K562 (cell line): ENCODE data around the gene DDOST. TPM values are rescaled to one million over a fixed set of nuclear protein-coding genes. Genes with fewer than 3 reads are reported as not detected.

Experiments
- HNRNPH1 ChIP-seq: fragments of 200-400 bp; formaldehyde crosslinking; optimal IDR thresholded peaks from 2 replicates; pipeline ENCODE3; 2017; ENCODE audit warnings: low read depth, mild to moderate bottlenecking, low read length, moderate library complexity
- MTA3 ChIP-seq: fragments of 450-650 bp; formaldehyde crosslinking; IDR thresholded peaks from 2 replicates; pipeline ENCODE4 v1.6.1; 2017; ENCODE audit warnings: mild to moderate bottlenecking, borderline replicate concordance
- MYC ChIP-seq, 2 experiments: fragments of 250-450 bp in 1 of 2; sonication (Bioruptor Pico) in 1 of 2; IDR thresholded peaks; 2 replicates each; pipeline versions ENCODE4 v1.5.1 to v1.6.1; 2012 to 2021; ENCODE audit warnings: low read depth in 2 of 2, borderline replicate concordance in 1 of 2, improper control_type of control experiment in 1 of 2, low read length in 1 of 2, mild to moderate bottlenecking in 1 of 2, moderate library complexity in 1 of 2
- PPARD ChIP-seq: fragments of 250-450 bp; sonication (Bioruptor Pico); IDR thresholded peaks from 2 replicates; pipeline ENCODE4 v1.8.0; 2022; ENCODE audit warnings: inconsistent platforms, mild to moderate bottlenecking, moderate library complexity
- polyA plus RNA-seq, 8 experiments: library from polyadenylated mRNA; depleted of rRNA in 4 of 8; stranded (reverse) in 5 of 8; unstranded in 3 of 8; fragments of >200 nt; fragmentation: Nextera tagmentation in 2 of 8; fragmentation: Illumina TruSeq in 1 of 8; extraction: Ambion mirVana in 2 of 8; extraction: Trizol in 1 of 8; gene quantifications; 2 replicates each; pipeline versions ENCODE4 v1.2.1 to v1.2.3, GENCODE V29; 2011 to 2014; ENCODE audit warnings: inconsistent platforms in 1 of 8, missing spikeins in 1 of 8
- total RNA-seq, 7 experiments: library from RNA; depleted of rRNA in 6 of 7; stranded (reverse); fragments of >200 nt in 6 of 7; fragmentation: Illumina TruSeq in 2 of 7; extraction: Trizol in 2 of 7; gene quantifications; 2 replicates each; pipeline versions ENCODE4 v1.2.1 to v1.2.3, GENCODE V29; 2011 to 2021; ENCODE audit warnings: low replicate concordance in 1 of 7
- TF ChIP-seq, protein P1 (sequence below), 2 experiments: fragments of 450-650 bp; conservative IDR thresholded peaks; 2 replicates each; pipeline ENCODE4 v1.6.1; 2017; ENCODE audit warnings: mild to moderate bottlenecking in 2 of 2, moderate library complexity in 2 of 2
- TF ChIP-seq, protein P2 (sequence below), 2 experiments: fragments of 450-650 bp in 1 of 2; sonication (generic) in 1 of 2; formaldehyde crosslinking in 1 of 2; IDR thresholded peaks; 2 replicates each; pipeline versions ENCODE4 v1.7.1 to v1.9.0; 2016 to 2022; ENCODE audit warnings: inconsistent platforms in 1 of 2, mild to moderate bottlenecking in 1 of 2, missing genetic modification reagents in 1 of 2
- TF ChIP-seq, protein P3 (sequence below): IDR thresholded peaks from 2 replicates; pipeline ENCODE4 v1.6.1; 2014; ENCODE audit warnings: antibody characterized with exemption
- TF ChIP-seq, protein P4 (sequence below): sonication (generic); formaldehyde crosslinking; IDR thresholded peaks from 2 replicates; pipeline ENCODE4 v1.8.1; 2022; ENCODE audit warnings: missing genetic modification reagents

DDOST gene
- total and polyA plus RNA-seq, 9 of the 15 experiments (the other 6 are each of a cell fraction or from before 2014, with no cell fraction given), result 173 to 306 (median 222) TPM

DNA sequence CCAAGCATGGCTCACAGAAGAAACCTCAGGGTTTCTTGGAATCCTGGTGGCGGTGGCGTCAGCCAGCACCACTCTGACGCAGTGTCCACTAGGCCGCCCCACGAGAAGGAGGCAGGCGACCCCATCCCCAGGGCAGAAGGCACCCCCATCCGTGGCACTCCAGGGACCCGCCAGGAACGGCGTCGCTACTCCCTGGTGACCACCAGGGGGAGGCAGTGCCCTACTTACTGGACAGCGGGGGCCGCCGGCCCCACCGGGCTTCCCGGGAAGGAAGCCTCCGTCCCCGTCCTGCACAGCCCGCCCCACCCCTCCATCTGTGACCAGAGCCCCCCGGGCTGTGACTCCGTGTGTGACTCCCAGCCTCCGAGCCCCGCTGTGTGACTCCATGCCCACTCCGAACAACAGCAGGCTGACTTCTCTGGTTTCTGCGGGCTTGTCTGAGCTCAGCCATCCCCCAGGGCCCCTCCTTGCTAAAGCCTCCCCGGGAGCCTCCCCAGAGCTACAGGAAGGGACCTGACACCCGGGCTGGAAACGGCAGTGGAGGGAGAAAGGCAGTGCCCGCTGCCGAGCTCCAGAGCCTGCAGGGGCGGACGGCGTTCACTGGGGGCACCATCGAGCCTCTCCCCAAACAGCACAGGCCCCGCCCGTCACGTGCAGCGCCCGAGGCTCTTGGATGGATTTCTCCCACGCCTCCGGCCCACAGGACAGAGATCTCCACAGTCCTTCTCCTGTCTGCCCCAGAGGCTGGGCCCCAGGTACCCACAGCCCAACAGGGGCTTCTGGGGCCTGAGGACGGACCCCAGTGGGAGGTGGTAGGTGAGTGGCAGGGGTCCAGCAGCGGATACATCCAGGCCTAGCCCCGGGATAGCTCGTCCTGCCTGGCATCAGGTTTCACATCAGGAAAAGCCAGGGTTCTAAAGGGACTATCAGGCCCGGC, 35.5 kb upstream of the DDOST start (continued):
- TF ChIP-seq, protein P1, sequence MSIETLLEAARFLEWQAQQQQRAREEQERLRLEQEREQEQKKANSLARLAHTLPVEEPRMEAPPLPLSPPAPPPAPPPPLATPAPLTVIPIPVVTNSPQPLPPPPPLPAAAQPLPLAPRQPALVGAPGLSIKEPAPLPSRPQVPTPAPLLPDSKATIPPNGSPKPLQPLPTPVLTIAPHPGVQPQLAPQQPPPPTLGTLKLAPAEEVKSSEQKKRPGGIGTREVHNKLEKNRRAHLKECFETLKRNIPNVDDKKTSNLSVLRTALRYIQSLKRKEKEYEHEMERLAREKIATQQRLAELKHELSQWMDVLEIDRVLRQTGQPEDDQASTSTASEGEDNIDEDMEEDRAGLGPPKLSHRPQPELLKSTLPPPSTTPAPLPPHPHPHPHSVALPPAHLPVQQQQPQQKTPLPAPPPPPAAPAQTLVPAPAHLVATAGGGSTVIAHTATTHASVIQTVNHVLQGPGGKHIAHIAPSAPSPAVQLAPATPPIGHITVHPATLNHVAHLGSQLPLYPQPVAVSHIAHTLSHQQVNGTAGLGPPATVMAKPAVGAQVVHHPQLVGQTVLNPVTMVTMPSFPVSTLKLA (conservative IDR thresholded peaks at IDR 0.05), result peak; percentile 77 to 78
- TF ChIP-seq, protein P2, sequence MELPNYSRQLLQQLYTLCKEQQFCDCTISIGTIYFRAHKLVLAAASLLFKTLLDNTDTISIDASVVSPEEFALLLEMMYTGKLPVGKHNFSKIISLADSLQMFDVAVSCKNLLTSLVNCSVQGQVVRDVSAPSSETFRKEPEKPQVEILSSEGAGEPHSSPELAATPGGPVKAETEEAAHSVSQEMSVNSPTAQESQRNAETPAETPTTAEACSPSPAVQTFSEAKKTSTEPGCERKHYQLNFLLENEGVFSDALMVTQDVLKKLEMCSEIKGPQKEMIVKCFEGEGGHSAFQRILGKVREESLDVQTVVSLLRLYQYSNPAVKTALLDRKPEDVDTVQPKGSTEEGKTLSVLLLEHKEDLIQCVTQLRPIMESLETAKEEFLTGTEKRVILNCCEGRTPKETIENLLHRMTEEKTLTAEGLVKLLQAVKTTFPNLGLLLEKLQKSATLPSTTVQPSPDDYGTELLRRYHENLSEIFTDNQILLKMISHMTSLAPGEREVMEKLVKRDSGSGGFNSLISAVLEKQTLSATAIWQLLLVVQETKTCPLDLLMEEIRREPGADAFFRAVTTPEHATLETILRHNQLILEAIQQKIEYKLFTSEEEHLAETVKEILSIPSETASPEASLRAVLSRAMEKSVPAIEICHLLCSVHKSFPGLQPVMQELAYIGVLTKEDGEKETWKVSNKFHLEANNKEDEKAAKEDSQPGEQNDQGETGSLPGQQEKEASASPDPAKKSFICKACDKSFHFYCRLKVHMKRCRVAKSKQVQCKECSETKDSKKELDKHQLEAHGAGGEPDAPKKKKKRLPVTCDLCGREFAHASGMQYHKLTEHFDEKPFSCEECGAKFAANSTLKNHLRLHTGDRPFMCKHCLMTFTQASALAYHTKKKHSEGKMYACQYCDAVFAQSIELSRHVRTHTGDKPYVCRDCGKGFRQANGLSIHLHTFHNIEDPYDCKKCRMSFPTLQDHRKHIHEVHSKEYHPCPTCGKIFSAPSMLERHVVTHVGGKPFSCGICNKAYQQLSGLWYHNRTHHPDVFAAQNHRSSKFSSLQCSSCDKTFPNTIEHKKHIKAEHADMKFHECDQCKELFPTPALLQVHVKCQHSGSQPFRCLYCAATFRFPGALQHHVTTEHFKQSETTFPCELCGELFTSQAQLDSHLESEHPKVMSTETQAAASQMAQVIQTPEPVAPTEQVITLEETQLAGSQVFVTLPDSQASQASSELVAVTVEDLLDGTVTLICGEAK (IDR thresholded peaks at IDR 0.05), result peak; percentile 47
- TF ChIP-seq, protein P2 (CRISPR knock-in tag; IDR thresholded peaks at IDR 0.05), result no peak
- no peak for TF ChIP-seq PPARD (CRISPR knock-in tag)
- TF ChIP-seq, protein P3, sequence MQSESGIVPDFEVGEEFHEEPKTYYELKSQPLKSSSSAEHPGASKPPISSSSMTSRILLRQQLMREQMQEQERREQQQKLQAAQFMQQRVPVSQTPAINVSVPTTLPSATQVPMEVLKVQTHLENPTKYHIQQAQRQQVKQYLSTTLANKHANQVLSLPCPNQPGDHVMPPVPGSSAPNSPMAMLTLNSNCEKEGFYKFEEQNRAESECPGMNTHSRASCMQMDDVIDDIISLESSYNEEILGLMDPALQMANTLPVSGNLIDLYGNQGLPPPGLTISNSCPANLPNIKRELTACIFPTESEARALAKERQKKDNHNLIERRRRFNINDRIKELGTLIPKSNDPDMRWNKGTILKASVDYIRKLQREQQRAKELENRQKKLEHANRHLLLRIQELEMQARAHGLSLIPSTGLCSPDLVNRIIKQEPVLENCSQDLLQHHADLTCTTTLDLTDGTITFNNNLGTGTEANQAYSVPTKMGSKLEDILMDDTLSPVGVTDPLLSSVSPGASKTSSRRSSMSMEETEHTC, result peak; percentile 93
- TF ChIP-seq, protein P4, sequence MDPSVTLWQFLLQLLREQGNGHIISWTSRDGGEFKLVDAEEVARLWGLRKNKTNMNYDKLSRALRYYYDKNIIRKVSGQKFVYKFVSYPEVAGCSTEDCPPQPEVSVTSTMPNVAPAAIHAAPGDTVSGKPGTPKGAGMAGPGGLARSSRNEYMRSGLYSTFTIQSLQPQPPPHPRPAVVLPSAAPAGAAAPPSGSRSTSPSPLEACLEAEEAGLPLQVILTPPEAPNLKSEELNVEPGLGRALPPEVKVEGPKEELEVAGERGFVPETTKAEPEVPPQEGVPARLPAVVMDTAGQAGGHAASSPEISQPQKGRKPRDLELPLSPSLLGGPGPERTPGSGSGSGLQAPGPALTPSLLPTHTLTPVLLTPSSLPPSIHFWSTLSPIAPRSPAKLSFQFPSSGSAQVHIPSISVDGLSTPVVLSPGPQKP (CRISPR knock-in tag), result no peak
- TF ChIP-seq MYC (IDR thresholded peaks at IDR 0.05; ENCODE audit: low read depth, low read length), result peak; percentile 60; the same call in 1 of the 2 replicates
- TF ChIP-seq MYC (CRISPR knock-in tag; IDR thresholded peaks at IDR 0.05; ENCODE audit: borderline replicate concordance, low read depth), result no peak
- TF ChIP-seq MTA3, result peak; percentile 75; the same call in 1 of the 2 replicates
- no peak for TF ChIP-seq HNRNPH1
